Amygdala (tissue), 56 donors: ENCODE data around the gene SELENOV.

Experiments
- DNase-seq, 56 donors: peaks; one replicate each; lab custom pipeline; 2025; lab: John Stamatoyannopoulos, UW

The SELENOV gene

GRCh38 chr19:39492225-39492624, 22.7 kb upstream of the SELENOV start:
- DNase-seq, result no peak

- no peak for DNase-seq
Observed at GRCh38 chr19:39492788-39493187, 22.2 kb upstream of the SELENOV start.

- no peak for DNase-seq
Observed at GRCh38 chr19:39494661-39495060, 20.3 kb upstream of the SELENOV start.

- no peak for DNase-seq
Observed at GRCh38 chr19:39496063-39496462, 18.9 kb upstream of the SELENOV start.

GRCh38 chr19:39497701-39497995, 17.3 kb upstream of the SELENOV start:
- peak in 2 of 56 donors; percentile 19 to 35 for DNase-seq

- DNase-seq, result peak in 25 of 56 donors; percentile 4 to 59 (median 17)
Observed at GRCh38 chr19:39497996-39498797, 16.7 kb upstream of the SELENOV start.

- DNase-seq, result peak in 3 of 56 donors; percentile 2 to 20 (median 18)
Observed at GRCh38 chr19:39498798-39499642, 15.9 kb upstream of the SELENOV start, which contains the start of gene DLL3. DLL3 (plus strand) TSS chr19:39498947; CDS start chr19:39498975, 28 bp downstream.

GRCh38 chr19:39499932-39500331, 15.0 kb upstream of the SELENOV start:
- DNase-seq, result no peak

GRCh38 chr19:39500543-39500942, 14.4 kb upstream of the SELENOV start:
- no peak for DNase-seq

GRCh38 chr19:39501340-39501739, 13.6 kb upstream of the SELENOV start:
- no peak for DNase-seq

- peak in 6 of 56 donors; percentile 2 to 34 (median 6) for DNase-seq
Observed at GRCh38 chr19:39502640-39503417, 12.1 kb upstream of the SELENOV start.

- DNase-seq, result no peak
Observed at GRCh38 chr19:39506598-39506943, 8.4 kb upstream of the SELENOV start.

- DNase-seq, result peak in 22 of 56 donors; percentile 3 to 57 (median 26)
Observed at GRCh38 chr19:39506944-39507714, 7.8 kb upstream of the SELENOV start.

- DNase-seq, result no peak
Observed at GRCh38 chr19:39507715-39508364, 7.1 kb upstream of the SELENOV start.

- no peak for DNase-seq
Observed at GRCh38 chr19:39508629-39509028, 6.3 kb upstream of the SELENOV start.

GRCh38 chr19:39509233-39509632, 5.7 kb upstream of the SELENOV start:
- no peak for DNase-seq

- DNase-seq, result no peak
Observed at GRCh38 chr19:39512988-39513387, 2.0 kb upstream of the SELENOV start.

GRCh38 chr19:39515551-39516191, 732 bp downstream of the SELENOV start:
- no peak for DNase-seq

GRCh38 chr19:39516270-39516669, 1.3 kb downstream of the SELENOV start:
- no peak for DNase-seq
